HG03108 (cell line): ENCODE measurements around the gene CCDC85B.

Experiments
- ATAC-seq: cut with Tn5 transposase; IDR thresholded peaks from one replicate; pipeline ENCODE4 v1.9.1; 2021; ENCODE audit warnings: moderate library complexity; ENCODE audit not compliant: unreplicated experiment

The CCDC85B gene

DNA sequence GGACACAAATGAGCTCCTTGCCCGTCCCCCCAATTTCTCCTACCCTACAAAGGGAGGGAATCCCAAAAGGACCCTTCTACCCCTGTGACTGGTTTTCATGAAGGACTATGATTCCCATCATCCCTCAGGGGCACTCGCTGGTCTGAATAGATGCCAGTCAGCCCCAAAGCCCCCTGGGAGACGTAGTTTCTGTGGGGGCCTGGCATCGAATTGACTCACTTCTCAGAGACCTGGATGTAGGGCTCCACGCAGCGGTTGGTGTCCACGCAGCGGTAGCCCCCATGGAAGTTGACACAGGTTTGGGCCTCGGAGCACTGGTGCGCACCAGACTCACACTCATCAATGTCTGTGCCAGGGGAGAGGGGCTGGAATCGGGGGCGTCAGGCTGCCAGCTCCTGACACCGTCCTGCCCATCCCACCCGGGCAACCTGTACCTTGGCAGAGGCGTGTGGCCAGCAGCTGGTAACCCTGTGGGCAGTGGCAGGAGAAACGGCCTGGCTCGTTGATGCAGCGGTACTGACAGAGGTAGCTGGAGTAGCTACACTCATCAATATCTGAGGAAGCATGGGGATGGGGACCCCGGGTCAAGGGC is 22.3 kb upstream of the CCDC85B start:
- no peak for ATAC-seq

DNA sequence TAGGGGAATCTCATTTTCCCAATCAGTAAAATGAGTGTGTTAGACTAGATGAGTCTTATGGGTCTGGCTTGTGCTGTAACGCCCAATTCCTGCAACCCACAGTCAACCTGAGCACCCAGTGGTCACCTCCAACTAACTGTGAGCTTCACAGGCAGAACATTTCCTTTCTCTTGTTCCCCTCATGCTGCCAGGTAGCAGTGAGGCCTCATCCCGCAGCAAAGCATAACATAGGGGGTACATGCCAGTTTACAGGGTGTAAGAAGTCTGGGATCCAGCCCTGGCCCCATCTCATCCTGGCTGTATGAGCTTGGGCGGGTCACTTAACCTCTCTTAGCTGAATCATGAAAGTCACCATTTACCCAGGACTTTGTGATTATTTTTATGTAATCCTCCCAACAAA is 21.6 kb upstream of the CCDC85B start:
- ATAC-seq: no peak

DNA sequence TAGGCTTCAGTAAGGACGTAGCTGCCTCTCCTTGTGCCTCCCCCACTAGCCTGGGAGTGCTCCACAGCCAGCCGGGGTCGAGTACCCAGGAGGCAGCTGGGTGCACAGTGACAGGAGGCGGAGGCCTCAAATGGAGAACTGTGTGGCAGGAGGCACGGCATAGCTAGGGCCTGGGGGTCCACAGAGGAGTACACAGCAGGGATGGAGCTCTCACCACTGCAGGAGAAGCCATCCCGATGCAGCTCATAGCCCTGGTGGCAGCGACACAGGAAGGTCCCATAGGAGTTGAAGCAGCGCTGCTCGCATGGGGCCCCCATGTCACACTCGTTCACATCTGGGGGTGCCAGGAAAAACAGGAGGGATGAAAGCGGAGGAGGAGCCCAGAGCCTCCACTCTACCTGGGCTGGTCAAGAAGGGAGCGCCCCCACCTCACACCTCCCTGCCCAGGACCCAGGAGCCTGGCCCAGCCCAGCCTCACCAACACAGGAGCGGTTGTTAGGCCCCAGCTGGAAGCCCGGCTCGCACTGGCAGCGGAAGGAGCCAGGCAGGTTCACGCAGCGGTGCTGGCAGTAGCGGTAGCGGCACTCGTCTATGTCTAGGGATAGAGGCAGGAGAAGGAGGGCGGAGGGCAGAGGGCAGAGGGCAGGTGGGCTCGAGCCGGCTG is 20.7 kb upstream of the CCDC85B start:
- ATAC-seq: no peak

DNA sequence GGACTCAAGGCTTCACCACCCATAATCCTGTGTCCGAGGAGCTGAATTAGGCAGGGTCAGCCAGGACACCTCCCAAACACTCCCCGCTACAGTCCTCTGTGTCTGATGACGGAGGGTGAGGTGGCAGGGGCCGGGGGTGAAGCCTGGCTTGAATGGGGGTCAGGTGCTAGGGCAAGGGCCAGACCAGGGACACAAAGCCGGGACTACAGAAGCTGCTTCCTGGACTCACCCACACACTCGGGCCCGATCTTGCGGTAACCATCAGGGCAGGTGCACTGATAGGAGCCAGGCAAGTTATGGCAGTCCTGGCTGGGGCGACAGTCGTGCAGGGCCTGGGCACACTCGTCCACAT is 20.2 kb upstream of the CCDC85B start:
- no peak for ATAC-seq

DNA sequence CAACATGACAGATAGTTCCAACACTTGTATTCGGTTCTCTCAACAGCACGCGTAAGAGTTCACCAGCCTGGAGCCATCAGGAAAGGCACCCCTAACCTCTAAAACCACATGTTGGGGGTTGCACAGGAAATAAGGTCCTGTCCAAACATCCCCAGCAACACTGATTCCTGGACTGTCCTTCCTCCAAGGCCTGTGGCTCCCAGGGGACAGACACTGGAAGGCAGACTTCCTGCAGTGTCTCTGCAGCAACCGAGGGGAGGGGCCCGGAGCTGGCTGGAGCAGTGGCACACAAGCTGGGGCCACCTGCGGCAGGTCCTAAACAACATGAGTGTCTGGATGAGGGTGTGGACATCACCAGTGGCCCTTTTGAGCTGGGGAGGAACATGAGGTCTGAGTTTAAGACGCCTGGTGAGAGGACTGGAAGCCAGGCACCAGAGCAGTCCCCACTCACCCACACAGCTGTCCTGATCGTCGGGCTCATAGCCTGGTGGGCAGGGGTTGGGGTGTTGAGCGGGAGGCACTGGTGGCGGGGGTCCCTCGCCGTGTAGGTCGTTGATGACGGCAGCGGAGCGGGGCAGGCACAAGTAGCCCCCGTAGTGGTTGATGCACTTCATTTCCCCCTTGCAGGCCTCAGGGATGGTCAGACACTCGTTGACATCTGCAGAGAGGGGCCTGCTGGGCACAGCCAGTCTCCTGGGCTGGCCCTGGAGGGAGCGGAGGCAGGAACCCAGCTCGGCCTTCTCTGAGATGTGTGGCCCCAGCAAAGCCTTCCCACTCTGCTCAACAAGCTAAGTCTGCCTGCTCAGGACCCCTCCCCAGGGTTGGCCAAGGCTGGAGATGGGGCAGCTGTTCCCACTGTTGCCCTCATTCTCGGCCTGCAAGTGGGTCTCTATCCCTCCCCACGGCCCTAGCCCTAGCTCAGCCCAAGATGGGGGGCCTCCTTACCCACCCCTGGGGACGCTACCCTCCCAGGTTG is 19.5 kb upstream of the CCDC85B start:
- no peak for ATAC-seq

DNA sequence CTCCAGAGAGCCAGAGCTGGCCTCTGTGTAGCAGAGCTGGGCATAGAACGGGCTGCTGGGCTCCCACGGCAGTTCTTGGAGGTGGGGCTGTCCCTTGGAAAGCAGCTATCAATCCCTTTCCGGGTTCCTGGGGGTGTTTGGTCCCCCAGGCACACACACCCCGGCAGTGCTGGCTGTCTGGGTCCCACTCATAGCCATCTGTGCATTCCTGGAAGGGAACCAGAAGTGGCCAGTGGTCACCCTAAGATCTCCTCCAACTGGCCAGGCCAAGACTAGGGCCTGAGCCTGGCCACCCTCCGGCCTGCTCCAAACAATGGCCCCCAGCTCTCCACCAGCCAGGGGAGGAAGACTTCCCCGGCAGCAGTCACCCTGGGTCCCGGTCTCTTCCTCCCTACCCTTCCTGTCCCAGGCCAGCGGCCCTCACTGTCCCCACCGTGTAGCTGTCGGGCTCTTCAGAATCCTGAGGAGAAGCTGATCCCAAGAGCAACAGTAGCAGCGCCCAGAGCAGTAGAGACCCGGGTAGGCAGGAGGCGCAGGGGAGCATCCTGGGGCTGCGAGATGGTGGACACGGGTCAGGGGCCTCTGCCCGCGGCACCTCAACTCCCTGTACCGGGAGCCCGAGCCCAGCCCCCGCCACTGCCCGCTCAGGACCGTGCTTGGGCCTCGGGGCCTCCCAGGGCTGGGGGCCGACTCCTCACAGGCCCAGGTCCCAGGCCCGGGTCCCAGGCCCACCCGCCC is 18.5 kb upstream of the CCDC85B start:
- ATAC-seq: no peak

DNA sequence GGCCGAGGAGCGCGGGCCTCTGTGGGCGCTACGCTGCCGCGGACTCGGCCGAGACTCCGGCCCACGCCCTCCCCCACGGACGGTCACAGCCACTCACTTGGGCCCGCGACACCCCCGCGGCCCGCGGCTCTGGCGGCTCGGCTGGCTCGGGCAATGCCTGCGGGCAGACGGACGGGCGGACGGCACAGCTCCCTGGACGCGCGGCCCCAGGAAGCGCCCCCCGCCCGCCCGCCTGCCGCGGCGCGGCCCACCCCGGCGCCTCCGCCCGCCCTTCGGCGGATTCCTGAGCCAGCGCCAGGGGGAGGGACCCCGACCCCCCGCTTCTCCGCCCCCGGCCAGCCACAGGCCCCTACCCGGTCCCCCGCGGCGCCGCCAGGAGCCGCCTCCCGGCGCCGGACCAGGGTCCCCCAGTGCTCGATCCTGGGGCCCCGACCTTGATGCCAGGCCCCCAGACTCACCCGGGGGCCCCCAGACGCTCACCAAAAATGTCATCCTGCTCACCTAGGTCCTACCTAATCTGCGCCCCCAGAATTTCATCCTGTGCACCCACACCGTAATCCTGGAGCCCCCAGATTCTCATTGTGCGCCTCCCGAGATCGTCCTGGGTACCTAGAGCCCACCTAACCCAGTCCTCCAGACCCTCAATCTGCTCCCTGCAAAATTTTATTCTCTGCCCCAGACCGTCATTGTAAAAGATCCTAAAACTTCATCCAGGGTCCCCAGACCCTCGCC is 17.7 kb upstream of the CCDC85B start, which contains the start of gene EFEMP2:
Gene EFEMP2, minus strand, starts transcription at position 215 of the 732 bp plus-strand sequence. CDS start 446 bp downstream, outside the sequence.
- ATAC-seq: no peak

DNA sequence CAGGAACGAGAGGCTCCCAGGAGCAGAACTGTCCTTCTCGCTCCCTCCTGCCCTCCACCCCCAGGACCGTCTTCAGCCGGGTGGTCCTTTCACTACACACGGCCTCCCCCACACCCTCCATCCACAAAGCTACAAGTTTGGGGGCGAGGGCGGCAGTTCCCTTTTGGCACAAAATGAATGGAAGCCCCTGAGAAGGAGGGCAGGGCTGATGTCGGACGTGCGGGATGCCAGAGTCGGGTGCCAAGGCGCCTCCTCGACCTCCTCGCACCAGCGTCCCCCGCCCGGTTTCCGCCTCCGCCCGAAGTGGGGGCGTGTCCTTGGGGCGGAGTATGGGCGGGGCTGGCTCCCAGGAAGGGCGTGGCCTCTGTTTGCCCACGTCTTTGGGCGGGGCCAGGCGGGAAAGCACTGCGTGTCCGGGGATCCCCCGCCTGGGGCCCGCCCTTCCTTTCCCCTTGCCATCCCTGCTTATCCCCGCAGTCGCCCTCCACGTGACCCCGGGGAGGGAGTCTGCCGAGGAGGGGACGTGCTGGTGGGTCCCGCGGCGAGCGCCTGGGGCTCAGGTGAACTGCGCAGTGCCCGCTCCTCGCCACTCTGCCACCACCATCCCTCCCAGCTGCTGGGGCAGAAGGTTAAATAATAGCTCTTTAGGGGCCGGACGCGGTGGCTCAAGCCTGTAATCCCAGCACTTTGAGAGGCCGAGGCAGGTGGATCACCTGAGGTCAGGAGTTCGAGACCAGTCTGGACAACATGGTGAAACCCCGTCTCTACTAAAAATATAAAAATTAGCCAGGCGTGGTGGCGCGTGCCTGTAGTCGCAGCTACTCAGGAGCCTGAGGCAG is 16.9 kb upstream of the CCDC85B start:
- ATAC-seq: peak; percentile 68

DNA sequence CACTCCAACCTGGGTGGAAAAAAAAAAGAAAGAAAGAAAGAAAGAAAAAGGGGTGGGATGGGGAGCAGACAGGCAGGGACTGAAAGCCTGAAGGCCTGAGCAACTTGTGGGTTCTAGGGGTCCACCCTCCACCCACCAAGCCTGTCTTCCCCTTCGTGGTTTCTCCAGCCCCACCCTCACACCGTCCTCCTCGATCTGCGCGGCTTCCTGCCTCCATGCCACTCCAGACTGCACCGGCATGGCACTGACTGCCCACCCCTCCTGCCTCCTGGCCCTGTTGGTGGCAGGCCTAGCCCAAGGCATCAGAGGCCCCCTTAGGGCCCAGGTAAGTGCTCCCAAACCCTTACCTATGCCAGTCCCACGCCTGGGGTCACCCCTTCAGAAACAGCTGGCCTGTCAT is 10.9 kb upstream of the CCDC85B start, which contains the start of gene CTSW:
Gene CTSW, plus strand, starts transcription at position 221 of the 400 bp plus-strand sequence. Its CDS starts 18 bp downstream, at position 239.
- ATAC-seq: no peak

DNA sequence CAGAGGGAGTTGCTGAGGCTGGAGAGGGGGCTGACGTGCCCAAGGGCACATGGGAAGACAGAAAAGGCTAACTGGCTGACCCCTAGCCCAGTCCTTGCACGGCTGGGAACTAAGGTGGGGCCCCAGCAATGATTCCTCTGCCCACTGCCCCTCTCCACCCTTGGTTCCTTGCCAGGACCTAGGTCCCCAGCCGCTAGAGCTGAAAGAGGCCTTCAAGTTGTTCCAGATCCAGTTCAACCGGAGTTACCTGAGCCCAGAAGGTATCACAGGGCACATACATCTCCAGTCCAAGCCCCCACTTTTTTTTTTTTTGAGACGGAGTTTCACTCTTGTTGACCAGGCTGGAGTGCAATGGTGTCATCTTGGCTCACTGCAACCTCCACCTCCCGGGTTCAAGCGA is 10.4 kb upstream of the CCDC85B start:
- no peak for ATAC-seq

DNA sequence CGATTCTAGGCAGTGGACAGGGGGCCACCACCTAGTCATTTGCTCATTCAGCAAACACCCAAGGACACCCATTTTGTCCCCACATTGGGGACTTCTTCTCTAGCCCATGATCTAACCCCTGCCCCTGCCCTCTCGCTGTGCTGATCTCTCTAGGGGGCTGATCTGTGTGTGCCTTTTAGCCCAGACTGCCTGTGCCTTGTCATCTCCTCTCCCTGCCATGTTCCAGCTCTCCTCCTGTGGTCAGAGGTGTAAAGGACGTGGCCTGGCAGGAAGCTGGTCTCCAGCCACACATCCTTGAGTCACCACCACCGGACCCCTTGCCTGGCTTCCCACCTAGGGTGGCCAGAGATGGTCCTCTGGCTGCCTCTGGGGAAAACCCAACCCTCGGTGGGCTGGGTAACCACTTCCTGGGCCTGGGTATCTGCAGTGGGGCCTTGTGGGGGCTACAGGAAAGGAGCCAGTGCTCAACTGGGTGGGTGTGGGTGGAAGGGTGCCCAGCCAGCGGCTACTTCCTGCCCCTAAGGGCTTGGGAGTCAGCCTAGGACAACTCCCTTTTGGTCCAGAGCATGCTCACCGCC is 9.5 kb upstream of the CCDC85B start:
- no peak for ATAC-seq

DNA sequence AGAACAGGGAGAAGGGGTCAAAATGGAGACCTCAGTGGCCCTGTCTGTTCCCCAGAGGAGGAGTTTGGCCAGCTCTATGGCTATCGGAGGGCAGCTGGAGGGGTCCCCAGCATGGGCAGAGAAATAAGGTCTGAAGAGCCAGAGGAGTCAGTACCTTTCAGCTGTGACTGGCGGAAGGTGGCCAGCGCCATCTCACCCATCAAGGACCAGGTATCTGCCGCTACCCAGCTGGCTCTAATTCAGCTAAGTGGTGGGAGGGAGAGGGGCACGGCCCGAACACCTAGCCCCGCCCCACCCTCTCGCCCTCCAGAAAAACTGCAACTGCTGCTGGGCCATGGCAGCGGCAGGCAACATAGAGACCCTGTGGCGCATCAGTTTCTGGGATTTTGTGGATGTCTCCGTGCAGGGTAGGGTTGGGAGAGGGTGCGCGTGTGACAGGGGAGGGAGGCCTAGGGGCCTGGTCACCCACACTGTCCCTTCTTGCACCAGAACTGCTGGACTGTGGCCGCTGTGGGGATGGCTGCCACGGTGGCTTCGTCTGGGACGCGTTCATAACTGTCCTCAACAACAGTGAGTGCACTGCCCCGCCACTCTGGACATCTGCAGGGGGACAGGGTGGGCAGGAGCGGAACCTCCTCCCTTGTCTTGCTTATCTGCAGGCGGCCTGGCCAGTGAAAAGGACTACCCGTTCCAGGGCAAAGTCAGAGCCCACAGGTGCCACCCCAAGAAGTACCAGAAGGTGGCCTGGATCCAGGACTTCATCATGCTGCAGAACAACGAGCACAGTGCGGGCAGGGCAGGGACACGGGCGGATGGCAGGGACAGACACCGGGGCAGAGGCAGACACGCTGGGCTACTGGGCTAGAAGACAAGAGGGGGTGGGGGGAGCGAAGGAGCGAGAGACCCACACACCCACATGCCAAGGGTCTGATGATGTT is 8.1 kb upstream of the CCDC85B start:
- ATAC-seq: no peak

DNA sequence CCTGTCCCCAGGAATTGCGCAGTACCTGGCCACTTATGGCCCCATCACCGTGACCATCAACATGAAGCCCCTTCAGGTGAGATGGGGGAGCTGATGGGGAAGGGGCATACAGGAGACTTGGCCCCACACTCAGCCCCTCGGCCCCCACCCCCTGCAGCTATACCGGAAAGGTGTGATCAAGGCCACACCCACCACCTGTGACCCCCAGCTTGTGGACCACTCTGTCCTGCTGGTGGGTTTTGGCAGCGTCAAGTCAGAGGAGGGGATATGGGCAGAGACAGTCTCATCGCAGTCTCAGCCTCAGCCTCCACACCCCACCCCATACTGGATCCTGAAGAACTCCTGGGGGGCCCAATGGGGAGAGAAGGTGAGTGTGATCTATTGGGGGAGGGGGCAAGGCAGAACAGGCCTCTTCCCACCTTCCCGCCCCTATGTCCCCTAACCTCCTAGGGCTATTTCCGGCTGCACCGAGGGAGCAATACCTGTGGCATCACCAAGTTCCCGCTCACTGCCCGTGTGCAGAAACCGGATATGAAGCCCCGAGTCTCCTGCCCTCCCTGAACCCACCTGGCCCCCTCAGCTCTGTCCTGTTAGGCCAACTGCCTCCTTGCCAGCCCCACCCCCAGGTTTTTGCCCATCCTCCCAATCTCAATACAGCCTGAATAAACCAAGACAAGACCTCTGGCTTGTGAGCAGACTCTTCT is 7.3 kb upstream of the CCDC85B start:
- ATAC-seq: no peak

DNA sequence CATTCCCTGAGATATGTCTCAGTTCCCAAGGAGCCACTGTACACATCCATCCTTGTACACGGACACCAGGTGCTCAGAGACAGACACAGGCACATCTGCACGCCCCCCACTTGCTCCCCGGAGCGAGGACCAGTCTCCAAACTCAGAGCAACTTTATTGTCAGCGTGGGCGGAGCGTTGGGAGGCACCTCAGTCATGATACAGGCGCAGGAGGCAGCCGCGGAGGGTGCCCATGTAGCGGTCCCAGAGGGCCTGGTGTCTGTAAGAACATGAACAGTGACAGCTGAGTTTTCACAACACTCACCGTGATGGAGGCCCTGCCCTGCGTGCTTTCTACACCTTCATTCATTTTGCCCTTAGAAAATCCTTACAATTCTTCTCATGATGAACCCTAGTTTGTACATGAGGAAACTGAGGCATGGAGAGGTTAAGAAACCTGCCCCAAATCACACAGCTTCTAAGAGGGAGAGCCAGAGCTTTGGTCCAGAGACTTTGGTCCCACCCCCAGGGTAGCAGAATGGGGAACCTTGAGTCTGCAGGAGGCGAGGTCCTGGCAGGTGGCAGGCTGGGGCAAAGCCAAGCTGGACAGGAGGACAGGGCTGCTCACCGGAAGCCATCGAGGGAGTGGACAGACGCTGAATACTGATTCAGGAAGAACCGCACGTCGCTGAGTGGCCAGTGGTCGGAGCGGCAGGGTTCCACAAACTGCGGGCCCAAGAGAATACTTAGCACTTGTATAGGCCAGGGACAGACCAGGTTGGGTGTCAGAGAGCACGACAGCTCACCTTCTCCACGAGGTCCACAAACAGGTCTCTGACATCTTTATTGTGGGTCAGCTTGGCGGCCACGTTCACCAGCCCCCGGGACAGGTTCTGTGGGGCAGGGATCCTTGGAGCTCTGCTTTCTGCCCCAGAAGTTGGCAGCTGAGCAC is 6.4 kb upstream of the CCDC85B start:
- ATAC-seq: no peak

DNA sequence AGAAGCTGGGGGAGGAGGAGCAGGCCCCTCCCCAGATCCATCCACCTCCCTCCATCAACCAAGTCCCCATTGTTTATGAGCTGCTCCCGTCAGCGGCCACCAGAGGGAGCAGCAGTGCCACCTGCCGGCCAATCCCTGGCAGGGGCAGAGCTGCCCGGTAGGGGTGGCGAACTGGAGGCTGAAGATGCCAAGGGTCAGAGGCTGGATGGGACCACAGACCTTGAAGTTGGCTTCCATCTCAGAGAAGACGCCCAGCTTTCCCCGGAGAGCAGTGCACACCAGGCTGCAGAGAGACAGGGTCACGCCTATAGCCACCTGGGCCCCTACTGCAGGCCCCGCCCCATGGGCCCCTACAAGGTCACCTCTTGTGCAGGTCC is 5.8 kb upstream of the CCDC85B start:
- no peak for ATAC-seq

DNA sequence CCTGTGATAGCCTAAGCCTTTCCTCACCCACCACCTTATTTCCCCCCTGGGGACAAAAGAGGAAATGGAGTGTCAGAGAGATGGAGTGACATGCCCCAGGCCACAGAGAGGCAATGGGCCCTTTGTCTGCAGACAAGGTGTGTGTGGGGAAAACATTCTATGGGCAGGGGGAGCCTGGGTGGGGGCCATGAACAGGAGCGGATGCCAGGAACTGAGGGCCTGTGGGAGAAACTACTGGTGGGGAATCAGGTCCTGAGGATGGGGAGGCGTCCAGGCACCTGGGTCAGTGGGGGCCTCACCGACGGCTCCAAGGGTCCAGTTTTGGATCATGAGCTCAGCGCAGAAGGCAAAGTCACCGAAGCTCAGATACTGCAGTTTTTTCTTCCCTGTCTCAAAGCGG is 5.2 kb upstream of the CCDC85B start:
- no peak for ATAC-seq
